AG10803 (cell line): ENCODE measurements around the gene CCNQ.

ENCODE experiments used
- DNase-seq: peaks from one replicate; pipeline ENCODE4 v3.0.0; 2010; ENCODE audit warnings: low read depth
- H3K4me3 ChIP-seq: 2 replicates; pipeline ENCODE4 v1.5.1; 2011; ENCODE audit warnings: mild to moderate bottlenecking, low read length, control low read depth
- TF ChIP-seq, protein P1 (sequence below): conservative IDR thresholded peaks from 2 replicates; pipeline ENCODE4 v1.5.1; 2011; ENCODE audit warnings: mild to moderate bottlenecking, low read length, control low read depth, inconsistent platforms

The CCNQ gene

DNA sequence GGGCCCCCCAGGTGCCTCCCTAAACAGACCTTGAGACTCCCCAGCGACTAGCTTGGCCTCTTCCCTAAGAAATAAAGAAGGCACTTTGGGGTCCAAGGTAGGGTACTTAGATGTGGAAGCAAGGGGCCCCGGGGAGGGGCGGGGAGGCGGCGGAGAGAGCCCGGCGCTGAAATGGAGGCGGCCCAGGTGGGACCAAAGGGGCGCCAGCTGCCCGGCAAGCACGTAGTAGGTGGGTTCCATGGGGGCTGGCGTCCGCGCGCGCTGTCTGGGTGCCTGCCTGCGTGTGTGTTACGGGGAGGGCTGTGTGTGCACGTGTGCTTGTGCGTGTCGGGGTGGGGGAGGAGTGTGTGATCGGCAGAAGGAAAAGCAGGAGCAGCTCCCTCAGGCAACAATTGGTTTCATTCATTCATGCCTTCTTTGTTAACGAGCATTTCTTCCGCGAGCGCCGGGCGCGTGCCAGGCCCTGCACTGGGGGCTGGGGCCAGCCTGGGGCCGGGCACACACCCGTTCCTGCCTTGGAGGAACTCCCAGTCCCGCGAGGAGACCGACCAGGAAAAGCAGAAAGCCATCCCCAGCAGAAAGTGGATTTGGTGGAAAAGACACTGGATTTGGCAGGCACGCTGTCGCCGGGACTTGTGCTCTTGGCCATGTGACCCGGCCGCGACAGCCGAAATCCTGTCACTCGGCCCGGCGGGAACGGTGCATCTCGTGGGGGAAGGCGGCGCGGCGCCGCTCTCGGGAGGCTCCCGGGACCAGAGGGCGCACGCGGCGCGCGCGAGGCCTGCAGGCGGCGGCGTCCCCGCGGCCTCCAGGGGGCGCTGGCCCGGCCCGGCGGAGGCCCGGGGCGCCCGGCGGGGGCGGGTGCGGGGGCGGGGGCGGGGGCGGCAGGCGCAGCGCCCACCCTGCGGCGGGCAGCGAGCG, 44.8 kb upstream of the CCNQ start:
- H3K4me3 ChIP-seq, result no peak overlapping the region
- no peak for DNase-seq
- TF ChIP-seq, protein P1, sequence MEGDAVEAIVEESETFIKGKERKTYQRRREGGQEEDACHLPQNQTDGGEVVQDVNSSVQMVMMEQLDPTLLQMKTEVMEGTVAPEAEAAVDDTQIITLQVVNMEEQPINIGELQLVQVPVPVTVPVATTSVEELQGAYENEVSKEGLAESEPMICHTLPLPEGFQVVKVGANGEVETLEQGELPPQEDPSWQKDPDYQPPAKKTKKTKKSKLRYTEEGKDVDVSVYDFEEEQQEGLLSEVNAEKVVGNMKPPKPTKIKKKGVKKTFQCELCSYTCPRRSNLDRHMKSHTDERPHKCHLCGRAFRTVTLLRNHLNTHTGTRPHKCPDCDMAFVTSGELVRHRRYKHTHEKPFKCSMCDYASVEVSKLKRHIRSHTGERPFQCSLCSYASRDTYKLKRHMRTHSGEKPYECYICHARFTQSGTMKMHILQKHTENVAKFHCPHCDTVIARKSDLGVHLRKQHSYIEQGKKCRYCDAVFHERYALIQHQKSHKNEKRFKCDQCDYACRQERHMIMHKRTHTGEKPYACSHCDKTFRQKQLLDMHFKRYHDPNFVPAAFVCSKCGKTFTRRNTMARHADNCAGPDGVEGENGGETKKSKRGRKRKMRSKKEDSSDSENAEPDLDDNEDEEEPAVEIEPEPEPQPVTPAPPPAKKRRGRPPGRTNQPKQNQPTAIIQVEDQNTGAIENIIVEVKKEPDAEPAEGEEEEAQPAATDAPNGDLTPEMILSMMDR, result no peak

DNA sequence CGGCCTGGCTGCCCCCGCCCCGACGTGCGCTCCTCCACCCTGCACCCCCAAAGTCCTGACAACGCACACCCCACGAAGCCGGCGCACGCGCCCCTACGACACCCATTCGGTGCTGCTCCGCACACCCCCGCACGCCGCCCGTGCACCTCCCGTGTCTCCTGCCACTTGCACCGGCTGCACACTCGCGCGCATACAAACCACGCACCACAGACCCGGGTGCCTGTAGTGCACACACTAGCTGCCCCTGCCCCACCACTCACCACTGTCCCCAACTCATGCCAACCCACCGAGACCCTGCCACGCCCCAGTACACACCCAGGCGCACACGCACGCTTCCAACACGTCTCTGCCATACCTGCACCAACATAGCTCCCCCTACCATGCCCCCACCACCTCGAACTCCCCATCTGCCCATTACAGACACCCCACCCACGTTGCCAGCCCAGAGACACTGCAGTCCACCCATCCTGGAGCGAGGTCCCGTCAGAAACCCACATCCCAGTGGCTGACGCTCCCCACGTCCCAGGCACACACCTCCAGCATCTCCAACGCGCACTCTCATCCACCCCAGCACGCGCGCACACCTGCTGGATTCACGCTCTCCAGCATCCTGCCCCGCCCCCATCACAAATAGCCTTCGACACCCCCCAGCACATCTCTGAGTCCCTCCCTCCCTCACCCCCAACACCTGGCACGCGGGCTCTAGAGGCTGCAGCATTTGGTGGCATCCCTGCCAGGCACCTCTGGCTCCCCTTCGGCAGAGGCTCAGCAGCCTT, 43.9 kb upstream of the CCNQ start:
- no peak overlapping the region for H3K4me3 ChIP-seq
- DNase-seq, result no peak
- TF ChIP-seq, protein P1, result no peak

DNA sequence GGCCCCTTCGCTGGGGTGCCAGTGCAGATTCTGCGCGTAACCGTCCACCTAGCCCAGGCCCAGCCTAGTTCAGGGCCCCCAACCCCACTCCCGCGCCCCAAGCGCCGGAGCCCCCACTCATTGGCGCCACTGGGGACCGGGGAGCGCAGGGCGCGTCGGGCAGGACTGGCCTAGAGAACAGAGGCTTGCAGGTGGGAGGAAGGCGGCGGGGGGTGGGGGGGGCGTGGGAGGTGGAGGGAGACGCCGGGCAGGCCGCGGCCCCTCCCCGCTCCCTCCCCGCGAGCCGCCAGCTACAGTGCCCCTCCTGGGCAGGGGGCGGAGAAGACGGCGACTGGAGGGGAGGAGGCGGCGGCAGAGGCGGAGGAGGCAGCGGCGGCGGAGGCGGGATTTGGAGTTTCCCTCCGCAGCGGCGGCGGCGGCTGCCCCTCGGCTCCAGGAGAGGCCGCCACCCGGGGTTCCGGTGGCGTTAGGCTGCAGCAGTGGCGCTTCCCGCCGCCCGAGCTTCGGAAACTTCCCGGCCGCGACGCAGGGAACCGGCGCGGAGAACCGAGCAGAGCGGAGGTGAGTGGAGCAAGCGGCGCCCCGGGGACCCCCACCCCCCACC, 43.2 kb upstream of the CCNQ start:
- TF ChIP-seq, protein P1, result no peak
- no peak for DNase-seq
- no peak overlapping the region for H3K4me3 ChIP-seq

DNA sequence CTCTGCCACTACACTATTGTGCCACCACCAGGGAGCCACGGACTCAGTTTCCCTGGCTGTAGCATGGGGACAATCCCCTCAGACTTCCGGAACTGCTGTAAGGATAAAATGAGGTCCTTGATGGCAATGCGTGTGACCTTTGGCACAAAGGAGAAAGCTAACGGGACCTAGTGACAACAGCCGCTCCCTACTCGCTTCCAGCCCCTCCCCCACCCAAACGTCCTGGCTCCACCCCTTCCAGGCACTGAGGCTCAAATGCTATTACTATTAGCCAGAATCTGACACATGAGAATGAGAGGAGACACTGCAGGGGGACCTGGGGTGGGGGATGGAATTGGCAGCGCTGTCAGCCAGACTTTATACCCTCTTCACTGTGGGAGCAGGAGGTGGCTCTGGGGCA, 42.7 kb upstream of the CCNQ start:
- DNase-seq, result no peak
- TF ChIP-seq, protein P1, result no peak
- no peak overlapping the region for H3K4me3 ChIP-seq

DNA sequence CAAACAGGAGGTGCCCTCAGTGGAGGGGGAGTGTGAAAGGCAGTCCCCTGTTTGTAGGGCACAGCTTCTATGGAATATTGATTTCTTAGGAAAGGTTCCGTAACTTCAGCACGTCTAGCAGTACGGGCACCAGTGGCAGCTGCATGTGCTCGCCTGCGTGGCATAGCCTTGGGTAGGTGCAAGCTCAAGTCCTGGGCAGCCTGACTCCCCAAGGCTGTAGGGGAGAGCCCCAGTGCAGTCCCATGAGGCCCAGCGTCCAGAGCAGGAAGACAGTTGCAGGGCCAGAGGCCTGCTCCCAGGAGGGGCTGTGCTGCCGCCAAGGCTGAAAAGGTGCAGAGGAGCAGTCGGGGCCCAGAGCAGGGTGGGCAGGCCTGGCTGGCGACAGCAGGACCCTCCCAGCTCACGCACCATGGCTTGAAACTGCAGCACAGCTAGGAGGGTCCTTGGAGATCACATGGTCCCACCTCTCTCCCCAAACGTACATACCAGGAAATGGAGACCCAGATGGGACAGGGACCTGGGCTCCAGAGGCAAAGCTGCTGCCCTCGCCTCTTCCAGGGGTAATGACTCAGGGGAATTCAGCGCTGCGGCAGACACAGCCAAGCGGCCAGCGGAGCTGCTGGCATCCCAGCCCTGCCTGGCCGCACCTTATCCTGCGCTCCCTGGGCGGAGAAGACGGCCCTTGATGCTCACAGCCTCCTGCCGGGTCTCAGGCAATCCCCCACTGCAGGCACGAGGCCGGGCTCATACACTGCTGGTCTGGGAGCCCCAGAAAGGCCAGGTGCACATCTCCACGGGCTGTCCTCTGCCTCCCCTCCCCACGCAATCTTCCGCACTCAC, 42.0 kb upstream of the CCNQ start:
- no peak for DNase-seq
- no peak overlapping the region for H3K4me3 ChIP-seq

DNA sequence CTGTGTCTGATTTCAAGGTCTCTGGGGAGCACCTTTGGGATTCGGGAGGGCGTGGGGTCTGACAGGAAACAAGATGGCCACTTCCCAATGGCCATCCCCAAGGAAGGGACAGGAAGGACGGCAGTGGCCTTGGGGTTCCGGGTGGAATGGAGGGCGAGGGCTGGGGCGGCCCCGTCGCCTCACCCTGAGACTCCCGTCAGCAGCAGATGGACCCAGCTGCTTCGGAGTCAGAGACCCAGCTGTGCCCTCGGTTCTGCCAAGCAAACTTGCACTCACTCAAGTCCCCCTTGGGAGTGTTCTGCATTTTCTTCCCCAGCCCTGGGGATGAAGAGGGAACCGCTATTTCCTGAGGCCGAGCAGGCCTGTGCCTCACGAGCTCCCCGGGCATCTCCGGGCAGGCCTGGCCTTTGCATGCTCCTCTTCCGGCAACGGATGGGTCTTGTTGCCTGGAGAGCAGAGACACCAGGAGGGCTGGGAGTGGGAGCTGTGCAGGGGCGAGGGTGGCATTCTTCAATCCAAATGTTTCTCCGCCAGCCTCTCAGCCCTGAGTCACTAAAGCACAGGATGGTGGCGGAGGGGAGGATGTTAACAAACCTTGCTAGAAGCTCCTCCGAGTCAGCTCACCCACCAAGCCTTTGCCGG, 41.2 kb upstream of the CCNQ start:
- TF ChIP-seq, protein P1, result no peak
- no peak for DNase-seq
- no peak overlapping the region for H3K4me3 ChIP-seq

More for the DNA sequence above, 42.0 kb upstream of the CCNQ start:
- TF ChIP-seq, protein P1, result no peak
